GM12878 (cell line): ENCODE results near the gene TGFBR1. TPM values are rescaled to one million over a fixed set of nuclear protein-coding genes. Genes with fewer than 3 reads are reported as not detected.

ENCODE experiments used
- ATF7 ChIP-seq: fragments of 450-650 bp; IDR thresholded peaks from 2 replicates; pipeline ENCODE4 v1.6.1; 2016; ENCODE audit warnings: low read depth, mild to moderate bottlenecking
- BCL3 ChIP-seq: IDR thresholded peaks from 2 replicates; pipeline ENCODE4 v1.6.1; 2011; ENCODE audit warnings: borderline replicate concordance, low read depth, mild to moderate bottlenecking, moderate library complexity, low read length; ENCODE audit not compliant: insufficient read depth, poor library complexity, severe bottlenecking
- CHD2 ChIP-seq: IDR thresholded peaks from 2 replicates; pipeline ENCODE4 v1.6.1; 2011; ENCODE audit warnings: low read depth, low read length, improper control_type of control experiment, borderline replicate concordance
- CREB1 ChIP-seq: IDR thresholded peaks from 2 replicates; pipeline ENCODE4 v1.6.1; 2012; ENCODE audit warnings: low read depth, mild to moderate bottlenecking, inconsistent platforms
- E4F1 ChIP-seq: fragments of 450-650 bp; IDR thresholded peaks from 2 replicates; pipeline ENCODE4 v1.6.1; 2018; ENCODE audit warnings: borderline replicate concordance, mild to moderate bottlenecking; ENCODE audit not compliant: partially characterized antibody
- IKZF2 ChIP-seq, 2 experiments: fragments of 450-650 bp; IDR thresholded peaks; 2 replicates each; pipeline ENCODE4 v1.6.1; 2017; ENCODE audit warnings: mild to moderate bottlenecking in 2 of 2, moderate library complexity in 2 of 2
- MEF2B ChIP-seq: fragments of 450-650 bp; IDR thresholded peaks from 2 replicates; pipeline ENCODE4 v1.6.1; 2018; ENCODE audit warnings: mild to moderate bottlenecking, moderate library complexity; ENCODE audit not compliant: partially characterized antibody, poor library complexity, severe bottlenecking
- PBX3 ChIP-seq: IDR thresholded peaks from 2 replicates; pipeline ENCODE4 v1.6.1; 2011; ENCODE audit warnings: mild to moderate bottlenecking, low read depth, low read length, moderate library complexity; ENCODE audit not compliant: insufficient replicate concordance
- RB1 ChIP-seq: fragments of 450-650 bp; formaldehyde crosslinking; IDR thresholded peaks from 2 replicates; pipeline ENCODE4 v1.6.1; 2017; ENCODE audit warnings: mild to moderate bottlenecking, borderline replicate concordance
- SKIL ChIP-seq: fragments of 450-650 bp; IDR thresholded peaks from 2 replicates; pipeline ENCODE4 v1.6.1; 2017; ENCODE audit warnings: mild to moderate bottlenecking, low read depth, inconsistent platforms; ENCODE audit not compliant: poor library complexity, severe bottlenecking
- SPI1 ChIP-seq: IDR thresholded peaks from 2 replicates; pipeline ENCODE4 v1.6.1; 2011; ENCODE audit warnings: low read depth, mild to moderate bottlenecking, low read length, moderate library complexity, borderline replicate concordance; ENCODE audit not compliant: insufficient read depth
- SUZ12 ChIP-seq: fragments of 200-600 bp; sonication (generic); IDR thresholded peaks from one replicate; pipeline ENCODE4 v1.6.1; 2018; ENCODE audit warnings: antibody characterized with exemption, mild to moderate bottlenecking; ENCODE audit not compliant: unreplicated experiment
- TAF1 ChIP-seq: IDR thresholded peaks from 2 replicates; pipeline ENCODE4 v1.6.1; 2011; ENCODE audit warnings: mild to moderate bottlenecking, low read depth, low read length, borderline replicate concordance
- TCF12 ChIP-seq: IDR thresholded peaks from 2 replicates; pipeline ENCODE4 v1.6.1; 2011; ENCODE audit warnings: low read depth, mild to moderate bottlenecking, low read length
- ZBTB4 ChIP-seq: fragments of 450-650 bp; formaldehyde crosslinking; IDR thresholded peaks from 2 replicates; pipeline ENCODE4 v1.4.0; 2022; ENCODE audit warnings: mild to moderate bottlenecking, moderate library complexity
- ZNF384 ChIP-seq: IDR thresholded peaks from 2 replicates; pipeline ENCODE4 v1.6.1; 2012; ENCODE audit warnings: low read depth, mild to moderate bottlenecking, low read length, improper control_type of control experiment, borderline replicate concordance
- ZSCAN29 ChIP-seq: fragments of 450-650 bp; IDR thresholded peaks from 2 replicates; pipeline ENCODE4 v1.6.1; 2017; ENCODE audit warnings: mild to moderate bottlenecking, moderate library complexity
- polyA plus RNA-seq, 11 experiments: library from polyadenylated mRNA; depleted of rRNA in 4 of 11; unstranded in 6 of 11; stranded (reverse) in 5 of 11; fragments of >200 nt; fragmentation: Nextera tagmentation in 4 of 11; fragmentation: Illumina TruSeq in 1 of 11; extraction: Ambion mirVana in 4 of 11; extraction: Trizol in 1 of 11; gene quantifications; 1 replicate in 1 of 11; 2 replicates in 10 of 11; pipeline versions ENCODE4 v1.2.1 to v1.2.3, GENCODE V29; 2011 to 2016; ENCODE audit warnings: inconsistent platforms in 2 of 11, missing spikeins in 2 of 11, low read depth in 1 of 11
- total RNA-seq, 4 experiments: library from RNA; depleted of rRNA in 3 of 4; stranded (reverse); fragments of >200 nt in 3 of 4; fragmentation: Illumina TruSeq in 1 of 4; extraction: Trizol in 1 of 4; gene quantifications; 2 replicates each; pipeline versions ENCODE4 v1.2.1 to v1.2.3, GENCODE V29; 2013 to 2021

The TGFBR1 gene
- total and polyA plus RNA-seq, 10 of the 15 experiments (the other 5 are each of a cell fraction or from before 2014, with no cell fraction given) = 2.9 to 27.2 (median 16.6) TPM

- TF ChIP-seq ZBTB4 (CRISPR knock-in tag) (no peak), SPI1 (no peak), SKIL (no peak), TCF12 (no peak), IKZF2 (IDR thresholded peaks at IDR 0.05) (no peak), MEF2B (no peak), RB1 (no peak), BCL3 (peak; percentile 33), ATF7 (peak; percentile 35; the same call in 1 of the 2 replicates), PBX3 (no peak), TAF1 (no peak), CREB1 (no peak), ZNF384 (no peak), ZSCAN29 (no peak), E4F1 (no peak), CHD2 (no peak), SUZ12 (no peak)
Measured at GRCh38 chr9:99173570-99174504, 68.9 kb downstream of the TGFBR1 start (continued).
